GM21381 (cell line): ENCODE results near the gene CDC5L.
A peak's percentile ranks its signal among the peaks of the same experiment; 100 is the strongest.

Source experiments
- ATAC-seq: cut with Tn5 transposase; IDR thresholded peaks from one replicate; pipeline ENCODE4 v1.9.1; 2021; ENCODE audit warnings: mild to moderate bottlenecking, moderate library complexity; ENCODE audit not compliant: unreplicated experiment

The CDC5L gene

GRCh38 chr6:44473393-44474189 is 86.1 kb downstream of the CDC5L start:
- no peak for ATAC-seq

- no peak for ATAC-seq
Observed at GRCh38 chr6:44474190-44474631, 86.7 kb downstream of the CDC5L start.

- no peak for ATAC-seq
Observed at GRCh38 chr6:44474643-44475042, 87.1 kb downstream of the CDC5L start.

GRCh38 chr6:44475417-44475778 is 87.9 kb downstream of the CDC5L start:
- no peak for ATAC-seq

- peak; percentile 79 for ATAC-seq
Observed at GRCh38 chr6:44475779-44476434, 88.4 kb downstream of the CDC5L start.

- ATAC-seq, result no peak
Observed at GRCh38 chr6:44476849-44477248, 89.3 kb downstream of the CDC5L start.

GRCh38 chr6:44477293-44477894 is 89.9 kb downstream of the CDC5L start:
- ATAC-seq, result no peak

- no peak for ATAC-seq
Observed at GRCh38 chr6:44478158-44478557, 90.7 kb downstream of the CDC5L start.

GRCh38 chr6:44478591-44479254 is 91.2 kb downstream of the CDC5L start:
- no peak for ATAC-seq

GRCh38 chr6:44480097-44480541 is 92.6 kb downstream of the CDC5L start:
- no peak for ATAC-seq

GRCh38 chr6:44481056-44481455 is 93.5 kb downstream of the CDC5L start:
- ATAC-seq, result no peak

GRCh38 chr6:44481760-44482159 is 94.3 kb downstream of the CDC5L start:
- no peak for ATAC-seq

- ATAC-seq, result no peak
Observed at GRCh38 chr6:44485601-44486401, 98.3 kb downstream of the CDC5L start.

GRCh38 chr6:44487002-44487401 is 99.5 kb downstream of the CDC5L start:
- no peak for ATAC-seq

- no peak for ATAC-seq
Observed at GRCh38 chr6:44487586-44487985, 100.1 kb downstream of the CDC5L start.

- ATAC-seq, result no peak
Observed at GRCh38 chr6:44489910-44490604, 102.6 kb downstream of the CDC5L start.

GRCh38 chr6:44493132-44493531 is 105.6 kb downstream of the CDC5L start:
- no peak for ATAC-seq

- ATAC-seq, result no peak
Observed at GRCh38 chr6:44493593-44493992, 106.1 kb downstream of the CDC5L start.

- ATAC-seq, result no peak
Observed at GRCh38 chr6:44494011-44494501, 106.5 kb downstream of the CDC5L start.
